ENCODE measurements around the gene RTN4RL1.

RTN4RL1 gene

DNA sequence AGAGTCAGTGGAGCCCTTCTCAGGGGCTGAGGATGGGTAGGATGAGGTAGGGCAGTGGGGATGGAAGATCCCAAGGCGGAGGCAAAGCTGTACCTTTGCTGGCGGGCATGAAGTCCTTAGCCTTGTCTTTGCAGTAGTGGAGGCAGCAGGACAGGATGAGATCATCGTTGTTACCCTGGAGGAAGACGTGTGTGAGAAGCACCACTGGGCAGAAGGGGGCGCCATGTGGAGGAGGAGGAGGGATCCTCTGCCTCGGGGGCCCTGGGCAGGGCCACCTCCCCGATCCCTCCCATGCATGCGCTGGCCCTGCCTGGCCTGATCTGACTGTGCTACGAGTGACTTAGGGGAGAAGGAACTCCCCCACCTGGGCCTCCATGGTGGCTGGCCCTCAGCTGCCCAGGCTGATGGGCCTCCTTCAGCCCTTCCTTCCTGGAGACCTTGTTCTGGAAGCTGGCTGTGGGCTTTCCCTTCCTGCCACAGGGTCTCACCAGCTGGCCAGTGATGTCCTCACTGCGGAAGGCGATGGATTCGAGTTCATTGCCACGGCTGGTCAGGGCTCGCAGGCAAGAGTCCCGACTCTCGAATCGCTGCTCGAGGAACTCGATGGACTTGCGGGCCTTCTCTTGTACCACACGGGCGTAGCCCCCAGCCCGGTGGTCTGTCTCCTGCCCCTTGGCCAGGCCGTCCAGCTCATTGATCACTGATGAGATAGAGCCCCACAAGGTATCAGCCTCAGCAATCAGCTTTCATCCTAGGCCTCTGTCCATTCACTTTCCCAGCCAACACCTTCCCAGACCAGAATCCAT, 40.0 kb upstream of the RTN4RL1 start:
- H3K4me2 ChIP-seq (ENCODE audit: low read length), result no peak overlapping the region
- H3K9ac ChIP-seq (ENCODE audit: low read length), result peak overlapping the region; percentile 21
- H3K36me3 ChIP-seq (ENCODE audit: control insufficient read depth, insufficient read depth, low read length), result no peaks in the 10 kb centered on the region
- no peak overlapping the region for H4K8ac ChIP-seq (ENCODE audit: low read depth, low read length)
- no peak overlapping the region for H3K4ac ChIP-seq (ENCODE audit: low read depth, low read length)
- H2BK5ac ChIP-seq (ENCODE audit: low read length), result no peak overlapping the region
- H3K56ac ChIP-seq (ENCODE audit: low read length), result no peak overlapping the region
- H2BK15ac ChIP-seq (replicated peaks; ENCODE audit: low read depth), result no peak overlapping the region
- H3K27me3 ChIP-seq (ENCODE audit: insufficient read depth, low read length, poor library complexity), result no peaks in the 10 kb centered on the region
- no peak overlapping the region for H4K5ac ChIP-seq (ENCODE audit: low read length)
- no peaks in the 10 kb centered on the region for H3K79me2 ChIP-seq (ENCODE audit: control insufficient read depth, insufficient read depth, low read length)
- WGBS (ENCODE audit: extremely low coverage, insufficient coverage, low lambda C conversion rate), result no CpG with 5 or more reads among the region's 24 CpGs
- peak; percentile 92 for DNase-seq
- H3K27ac ChIP-seq (ENCODE audit: low read depth, low read length), result no peak overlapping the region
- H3K79me1 ChIP-seq (ENCODE audit: low read length), result no peaks in the 10 kb centered on the region
- no peak overlapping the region for H3K23ac ChIP-seq (ENCODE audit: low read length)
- H3K18ac ChIP-seq (ENCODE audit: low read length), result no peak overlapping the region
- peaks cover 8% of the 10 kb centered on the region for H3K4me1 ChIP-seq (ENCODE audit: control insufficient read depth, low read depth, low read length)
- H2AK5ac ChIP-seq (ENCODE audit: low read length), result peak overlapping the region; percentile 57
- no peak overlapping the region for H2BK120ac ChIP-seq (ENCODE audit: low read depth, low read length)
- no peak overlapping the region for H3K4me3 ChIP-seq (ENCODE audit: low read length)

DNA sequence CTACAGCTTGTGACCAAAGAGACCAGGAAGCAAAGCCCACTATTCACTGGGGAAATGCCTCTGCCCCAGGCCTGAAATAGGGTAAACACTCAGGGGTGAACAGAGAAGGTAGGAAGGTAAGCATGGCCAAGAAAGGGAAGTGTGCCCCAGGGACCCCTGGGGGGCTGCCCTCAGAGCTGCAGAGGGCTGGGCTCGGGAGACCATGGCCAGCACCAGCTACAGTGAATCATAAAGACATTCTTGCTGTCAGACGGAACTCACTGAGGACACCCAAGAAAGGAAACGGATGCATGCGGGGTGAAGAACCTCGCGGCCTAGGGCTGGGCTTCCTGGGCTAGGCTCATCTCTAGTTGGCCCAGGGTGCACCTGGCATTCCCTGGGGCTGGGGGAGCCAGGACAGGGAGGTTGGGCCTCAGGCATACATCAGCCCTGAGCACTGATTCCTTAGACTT, 39.4 kb upstream of the RTN4RL1 start:
- Histone ChIP-seq H3K36me3 (ENCODE audit: control insufficient read depth, insufficient read depth, low read length) (no peaks in the 10 kb centered on the region), H2AK5ac (ENCODE audit: low read length) (peak overlapping the region; percentile 57), H2BK15ac (replicated peaks; ENCODE audit: low read depth) (no peak overlapping the region), H3K23ac (ENCODE audit: low read length) (no peak overlapping the region), H3K79me2 (ENCODE audit: control insufficient read depth, insufficient read depth, low read length) (no peaks in the 10 kb centered on the region), H3K56ac (ENCODE audit: low read length) (no peak overlapping the region), H3K4me1 (ENCODE audit: control insufficient read depth, low read depth, low read length) (peaks cover 8% of the 10 kb centered on the region), H3K4ac (ENCODE audit: low read depth, low read length) (no peak overlapping the region), H4K8ac (ENCODE audit: low read depth, low read length) (no peak overlapping the region), H3K27ac (ENCODE audit: low read depth, low read length) (no peak overlapping the region), H2BK5ac (ENCODE audit: low read length) (no peak overlapping the region), H2BK120ac (ENCODE audit: low read depth, low read length) (no peak overlapping the region), H4K5ac (ENCODE audit: low read length) (no peak overlapping the region), H3K79me1 (ENCODE audit: low read length) (no peaks in the 10 kb centered on the region), H3K9ac (ENCODE audit: low read length) (peak overlapping the region; percentile 21), H3K4me3 (ENCODE audit: low read length) (no peak overlapping the region), H3K27me3 (ENCODE audit: insufficient read depth, low read length, poor library complexity) (no peaks in the 10 kb centered on the region), H3K4me2 (ENCODE audit: low read length) (no peak overlapping the region), H3K18ac (ENCODE audit: low read length) (no peak overlapping the region)
- WGBS (ENCODE audit: extremely low coverage, insufficient coverage, low lambda C conversion rate), result no CpG with 5 or more reads among the region's 6 CpGs
- DNase-seq, result no peak

DNA sequence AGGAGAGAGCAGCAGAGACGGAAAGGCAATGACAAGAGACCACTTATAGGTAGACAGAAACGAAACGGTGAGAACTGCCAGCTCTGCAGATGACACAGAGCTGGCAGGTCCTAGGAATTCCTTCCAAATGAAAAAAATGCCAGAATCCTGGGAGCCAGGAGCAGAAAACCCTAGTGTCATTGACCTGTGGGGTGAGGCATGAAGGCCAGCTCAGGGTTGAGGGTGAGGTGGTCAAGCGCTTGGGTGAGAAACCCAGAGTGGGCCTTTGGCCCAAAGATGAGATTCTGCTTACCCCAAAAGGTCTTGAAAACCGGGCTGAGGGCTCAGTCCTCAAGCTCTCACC, 39.0 kb upstream of the RTN4RL1 start:
- no peak overlapping the region for H3K4ac ChIP-seq (ENCODE audit: low read depth, low read length)
- peak overlapping the region; percentile 30 for H3K56ac ChIP-seq (ENCODE audit: low read length)
- no peak overlapping the region for H2BK5ac ChIP-seq (ENCODE audit: low read length)
- H2AK5ac ChIP-seq (ENCODE audit: low read length), result no peak overlapping the region
- H4K5ac ChIP-seq (ENCODE audit: low read length), result no peak overlapping the region
- no peaks in the 10 kb centered on the region for H3K27me3 ChIP-seq (ENCODE audit: insufficient read depth, low read length, poor library complexity)
- no peak overlapping the region for H3K18ac ChIP-seq (ENCODE audit: low read length)
- H3K4me2 ChIP-seq (ENCODE audit: low read length), result no peak overlapping the region
- peaks cover 8% of the 10 kb centered on the region for H3K4me1 ChIP-seq (ENCODE audit: control insufficient read depth, low read depth, low read length)
- no CpG with 5 or more reads among the region's 5 CpGs for WGBS (ENCODE audit: extremely low coverage, insufficient coverage, low lambda C conversion rate)
- H2BK120ac ChIP-seq (ENCODE audit: low read depth, low read length), result no peak overlapping the region
- no peak overlapping the region for H3K27ac ChIP-seq (ENCODE audit: low read depth, low read length)
- no peak overlapping the region for H3K9ac ChIP-seq (ENCODE audit: low read length)
- H3K23ac ChIP-seq (ENCODE audit: low read length), result no peak overlapping the region
- H3K36me3 ChIP-seq (ENCODE audit: control insufficient read depth, insufficient read depth, low read length), result no peaks in the 10 kb centered on the region
- no peak overlapping the region for H2BK15ac ChIP-seq (replicated peaks; ENCODE audit: low read depth)
- H3K79me1 ChIP-seq (ENCODE audit: low read length), result no peaks in the 10 kb centered on the region
- H3K79me2 ChIP-seq (ENCODE audit: control insufficient read depth, insufficient read depth, low read length), result no peaks in the 10 kb centered on the region
- no peak for DNase-seq
- no peak overlapping the region for H4K8ac ChIP-seq (ENCODE audit: low read depth, low read length)
- H3K4me3 ChIP-seq (ENCODE audit: low read length), result no peak overlapping the region

DNA sequence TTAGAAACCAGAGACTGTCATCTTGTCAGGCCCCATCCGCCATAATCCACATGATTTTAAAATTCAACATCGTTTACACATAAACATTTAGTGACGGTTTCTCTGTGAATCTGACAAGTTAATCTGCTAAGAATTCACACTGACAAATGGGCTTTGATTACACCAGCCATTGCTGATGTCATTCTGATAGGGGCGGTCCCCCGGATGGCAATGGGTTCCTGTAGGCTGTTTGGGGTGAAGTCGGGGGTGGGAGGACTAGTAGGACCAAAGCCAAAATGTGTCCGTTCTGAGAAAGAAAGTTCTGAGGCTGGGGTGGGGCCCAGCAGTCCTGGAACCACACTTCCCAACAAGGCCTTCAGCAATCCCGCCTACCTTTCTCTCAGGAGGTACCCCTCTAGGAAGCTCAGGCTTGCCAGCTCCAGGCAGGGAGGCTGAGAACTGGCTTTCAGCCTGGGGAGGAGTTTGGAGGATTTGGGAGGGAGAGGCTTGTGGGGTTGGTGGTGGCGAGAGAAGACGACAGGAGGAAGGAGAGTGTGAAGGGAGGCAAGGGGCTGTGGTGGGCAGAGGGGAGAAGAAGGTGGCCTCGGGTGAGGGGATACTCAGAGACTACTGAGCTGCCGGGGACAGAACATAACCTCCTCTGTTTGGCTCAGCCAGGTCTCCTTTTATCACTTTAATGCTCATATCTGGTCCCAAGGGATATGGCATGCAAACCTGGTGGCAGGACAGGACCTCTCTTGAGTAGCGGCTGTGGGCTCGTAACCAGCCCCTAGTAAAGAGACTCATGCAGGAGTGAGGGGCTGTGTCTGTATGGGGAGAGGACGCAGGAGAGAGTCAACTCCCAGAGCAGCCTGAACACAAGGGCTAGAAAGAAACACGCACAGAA, 38.4 kb upstream of the RTN4RL1 start:
- Histone ChIP-seq H4K8ac (ENCODE audit: low read depth, low read length) (no peak overlapping the region), H3K56ac (ENCODE audit: low read length) (peak overlapping the region; percentile 30), H3K36me3 (ENCODE audit: control insufficient read depth, insufficient read depth, low read length) (no peaks in the 10 kb centered on the region), H3K27me3 (ENCODE audit: insufficient read depth, low read length, poor library complexity) (no peaks in the 10 kb centered on the region), H3K4me1 (ENCODE audit: control insufficient read depth, low read depth, low read length) (peaks cover 8% of the 10 kb centered on the region), H2BK15ac (replicated peaks; ENCODE audit: low read depth) (no peak overlapping the region), H4K5ac (ENCODE audit: low read length) (no peak overlapping the region), H3K18ac (ENCODE audit: low read length) (peak overlapping the region; percentile 10), H2AK5ac (ENCODE audit: low read length) (no peak overlapping the region), H3K23ac (ENCODE audit: low read length) (no peak overlapping the region), H3K9ac (ENCODE audit: low read length) (no peak overlapping the region), H3K27ac (ENCODE audit: low read depth, low read length) (peak overlapping the region; percentile 22), H3K4ac (ENCODE audit: low read depth, low read length) (no peak overlapping the region), H3K79me1 (ENCODE audit: low read length) (no peaks in the 10 kb centered on the region), H3K79me2 (ENCODE audit: control insufficient read depth, insufficient read depth, low read length) (no peaks in the 10 kb centered on the region), H3K4me3 (ENCODE audit: low read length) (no peak overlapping the region), H2BK120ac (ENCODE audit: low read depth, low read length) (no peak overlapping the region), H2BK5ac (ENCODE audit: low read length) (no peak overlapping the region), H3K4me2 (ENCODE audit: low read length) (no peak overlapping the region)
- WGBS (ENCODE audit: extremely low coverage, insufficient coverage, low lambda C conversion rate), result no CpG with 5 or more reads among the region's 16 CpGs
- peak; percentile 70 for DNase-seq

DNA sequence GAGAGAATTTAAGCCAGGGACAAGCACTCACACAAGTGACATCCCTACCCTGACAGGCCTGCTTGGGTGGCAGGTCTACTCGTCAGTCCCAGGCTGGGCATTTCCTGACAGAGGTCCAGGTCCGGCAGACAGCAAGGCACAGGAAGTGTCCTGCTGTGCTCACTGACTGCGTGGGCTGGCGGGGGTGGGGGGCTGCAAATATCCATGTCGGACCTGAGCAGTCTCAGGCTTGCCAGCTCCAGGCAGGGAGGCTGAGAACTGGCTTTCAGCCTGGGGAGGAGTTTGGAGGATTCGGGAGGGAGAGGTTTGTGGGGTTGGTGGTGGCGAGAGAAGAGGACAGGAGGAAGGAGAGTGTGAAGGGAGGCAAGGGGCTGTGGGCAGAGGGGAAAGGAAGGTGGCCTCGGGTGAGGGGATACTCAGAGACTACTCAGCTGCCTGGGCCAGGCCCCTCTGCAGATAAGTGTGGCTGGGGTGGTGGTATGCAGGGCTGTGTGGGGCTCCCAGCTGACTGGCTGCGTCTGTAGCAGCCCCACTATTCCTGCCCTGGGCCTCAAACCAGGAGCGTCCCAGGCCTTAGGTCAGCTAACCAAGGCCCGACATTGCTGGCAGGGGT, 37.5 kb upstream of the RTN4RL1 start:
- H4K5ac ChIP-seq (ENCODE audit: low read length), result no peak overlapping the region
- peak; percentile 81 for DNase-seq
- no peaks in the 10 kb centered on the region for H3K79me2 ChIP-seq (ENCODE audit: control insufficient read depth, insufficient read depth, low read length)
- no peak overlapping the region for H4K8ac ChIP-seq (ENCODE audit: low read depth, low read length)
- H3K4me1 ChIP-seq (ENCODE audit: control insufficient read depth, low read depth, low read length), result peaks cover 8% of the 10 kb centered on the region
- H3K18ac ChIP-seq (ENCODE audit: low read length), result no peak overlapping the region
- no peaks in the 10 kb centered on the region for H3K79me1 ChIP-seq (ENCODE audit: low read length)
- H3K27me3 ChIP-seq (ENCODE audit: insufficient read depth, low read length, poor library complexity), result peaks cover 7% of the 10 kb centered on the region
- no peak overlapping the region for H2AK5ac ChIP-seq (ENCODE audit: low read length)
- no peak overlapping the region for H3K4ac ChIP-seq (ENCODE audit: low read depth, low read length)
- no peak overlapping the region for H3K4me2 ChIP-seq (ENCODE audit: low read length)
- peak overlapping the region; percentile 22 for H3K27ac ChIP-seq (ENCODE audit: low read depth, low read length)
- H3K36me3 ChIP-seq (ENCODE audit: control insufficient read depth, insufficient read depth, low read length), result no peaks in the 10 kb centered on the region
- no peak overlapping the region for H3K4me3 ChIP-seq (ENCODE audit: low read length)
- peak overlapping the region; percentile 48 for H3K23ac ChIP-seq (ENCODE audit: low read length)
- H3K56ac ChIP-seq (ENCODE audit: low read length), result peak overlapping the region; percentile 75
- H3K9ac ChIP-seq (ENCODE audit: low read length), result peak overlapping the region; percentile 42
- no peak overlapping the region for H2BK120ac ChIP-seq (ENCODE audit: low read depth, low read length)
- no CpG with 5 or more reads among the region's 11 CpGs for WGBS (ENCODE audit: extremely low coverage, insufficient coverage, low lambda C conversion rate)
- H2BK5ac ChIP-seq (ENCODE audit: low read length), result peak overlapping the region; percentile 23
- no peak overlapping the region for H2BK15ac ChIP-seq (replicated peaks; ENCODE audit: low read depth)

Measured in mesendoderm (in vitro differentiated cells).